Kidney (tissue), 14 donors: ENCODE results near the gene MAD1L1. TPM values are rescaled to one million over a fixed set of nuclear protein-coding genes. Genes with fewer than 3 reads are reported as not detected.

Experiments
- DNase-seq, 5 donors: peaks; one replicate each; pipeline ENCODE4 v3.0.0-alpha.2; 2013 to 2020
- FAIRE-seq: peaks from 2 replicates; lab custom pipeline; 2012; peaks lifted over from hg19 to GRCh38; lab: Jason Lieb, UNC
- H3K27ac ChIP-seq, 2 donors: one replicate each; pipeline ENCODE4 v1.7.0; 2013; ENCODE audit warnings: low read depth in 2 of 2, low read length in 2 of 2, inconsistent platforms in 1 of 2
- H3K27me3 ChIP-seq: one replicate; pipeline ENCODE4 v1.7.1; 2013; ENCODE audit warnings: low read length, inconsistent platforms; ENCODE audit not compliant: control insufficient read depth, insufficient read depth
- H3K36me3 ChIP-seq, 3 donors: one replicate each; pipeline versions ENCODE4 v1.7.0 to v1.7.1; 2013; ENCODE audit warnings: low read length in 3 of 3, control low read depth in 1 of 3, inconsistent platforms in 1 of 3; ENCODE audit not compliant: insufficient read depth in 3 of 3, control insufficient read depth in 2 of 3
- H3K4me1 ChIP-seq, 3 donors: one replicate each; pipeline versions ENCODE4 v1.7.0 to v1.7.1; 2013; ENCODE audit warnings: low read length in 3 of 3, inconsistent platforms in 1 of 3, low read depth in 1 of 3; ENCODE audit not compliant: control insufficient read depth in 2 of 3, insufficient read depth in 2 of 3
- H3K4me3 ChIP-seq, 3 donors: one replicate each; pipeline versions ENCODE4 v1.7.0 to v1.8.1; 2013; ENCODE audit warnings: low read length in 3 of 3, control low read depth in 1 of 3, inconsistent platforms in 1 of 3
- H3K9ac ChIP-seq, 3 donors: one replicate each; pipeline versions ENCODE4 v1.7.0 to v1.7.1; 2013; ENCODE audit warnings: low read length in 3 of 3, control low read depth in 1 of 3, inconsistent platforms in 1 of 3
- H3K9me3 ChIP-seq, 3 donors: one replicate each; pipeline versions ENCODE4 v1.7.0 to v1.7.1; 2013; ENCODE audit warnings: low read length in 3 of 3, control low read depth in 1 of 3, inconsistent platforms in 1 of 3; ENCODE audit not compliant: control insufficient read depth in 2 of 3, insufficient read depth in 1 of 3
- CTCF ChIP-seq: IDR thresholded peaks from 3 replicates; pipeline ENCODE4 v1.5.1; 2012; ENCODE audit warnings: mild to moderate bottlenecking, moderate library complexity, borderline replicate concordance; ENCODE audit not compliant: insufficient read depth; ENCODE audit errors: extremely low read depth
- intact Hi-C: fragments of 100-400 bp; cut with DNase I; formaldehyde crosslinking; loops from one replicate; pipeline ENCODE4 v1.11.1; 2022
- polyA plus RNA-seq: library from polyadenylated mRNA; stranded (reverse); fragments of 350-450 nt; fragmentation: Illumina TruSeq; extraction: RNeasy Lipid Tissue Mini Kit (QIAGEN cat#74804); gene quantifications from one replicate; pipeline ENCODE4 v1.2.3, GENCODE V29; 2014; ENCODE audit warnings: low read depth, low replicate concordance; ENCODE audit not compliant: insufficient read depth
- total RNA-seq: library from RNA; stranded (reverse); fragmentation: NEBNext Ultra II Directional; extraction: Animal tissue kit (Norgen Biotek cat#: 25700); gene quantifications from one replicate; pipeline ENCODE4 v1.2.1, GENCODE V29; 2021
- donor health status: control.
- donor health status: control.
- donor health status: control.
- donor health status: control.
- donor health status: control.
- donor health status: DM: yes; HTN: yes; CAD: no.
- donor health status: Normal renal cell carcinoma (clear cell type).

The MAD1L1 gene
- total and polyA plus RNA-seq, 2 donors from 2014 or later: 33.2 to 45.2 TPM

- no peaks in the 10 kb centered on the region for H3K27me3 ChIP-seq
- no peak overlapping the region for H3K27ac ChIP-seq
- H3K36me3 ChIP-seq: no peaks in the 10 kb centered on the region
- FAIRE-seq (no peak), DNase-seq (peak in 2 of 5 donors; percentile 35 to 49)
- no peak overlapping the region for H3K9ac ChIP-seq
- intact Hi-C loops: no loop called here
- no peaks in the 10 kb centered on the region for H3K9me3 ChIP-seq
- no peaks in the 10 kb centered on the region for H3K4me1 ChIP-seq
- TF ChIP-seq CTCF: no peak
- H3K4me3 ChIP-seq: no peak overlapping the region
These were observed 226.4 kb downstream of the MAD1L1 start for GRCh38 chr7:2006231-2006771.

DNA sequence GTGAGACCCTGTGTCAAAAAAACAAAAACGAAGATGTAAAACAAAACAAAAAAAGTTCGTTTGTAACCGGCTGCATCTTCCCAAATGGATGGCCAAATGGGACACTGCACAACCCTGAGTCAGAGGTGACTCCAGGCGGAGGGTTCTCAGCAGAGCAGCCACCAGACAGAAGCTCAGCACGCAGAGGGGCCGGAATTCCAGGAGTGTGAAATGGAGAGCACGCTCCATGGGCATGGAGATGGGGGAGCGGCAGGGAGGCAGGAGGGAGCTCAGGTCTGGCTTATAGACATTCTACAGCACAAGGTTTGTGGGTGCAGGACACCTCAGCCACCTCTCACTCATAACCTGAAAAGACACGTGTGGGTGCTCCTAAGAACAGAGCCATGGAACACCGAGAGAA lies 227.0 kb downstream of the MAD1L1 start:
- TF ChIP-seq CTCF: no peak
- Histone ChIP-seq H3K9me3 (no peaks in the 10 kb centered on the region), H3K4me1 (no peaks in the 10 kb centered on the region), H3K27me3 (no peaks in the 10 kb centered on the region), H3K27ac (no peak overlapping the region), H3K9ac (no peak overlapping the region), H3K36me3 (no peaks in the 10 kb centered on the region), H3K4me3 (no peak overlapping the region)
- intact Hi-C loops: no loop called here
- DNase-seq (peak in 2 of 5 donors; percentile 32 to 44), FAIRE-seq (no peak)

GRCh38 chr7:2004841-2005725 lies 227.7 kb downstream of the MAD1L1 start:
- H3K27ac ChIP-seq: no peak overlapping the region
- no peak overlapping the region for H3K4me3 ChIP-seq
- H3K9ac ChIP-seq: no peak overlapping the region
- no peaks in the 10 kb centered on the region for H3K9me3 ChIP-seq
- no peaks in the 10 kb centered on the region for H3K27me3 ChIP-seq
- FAIRE-seq (no peak), DNase-seq (peak in 2 of 5 donors; percentile 38 to 69)
- TF ChIP-seq CTCF: no peak
- H3K36me3 ChIP-seq: no peaks in the 10 kb centered on the region
- no peaks in the 10 kb centered on the region for H3K4me1 ChIP-seq
- intact Hi-C loops: no loop called here
